Activated CD8-positive, alpha-beta memory T cell treated with anti-CD3 and anti-CD28 coated beads for 4 hours (primary cell): ENCODE results near the gene THSD4.

ENCODE experiments used
- DNase-seq, 2 donors: peaks; one replicate each; pipeline ENCODE4 v3.0.0-alpha.2; 2020; ENCODE audit warnings: low read depth in 2 of 2

THSD4 gene

GRCh38 chr15:71577071-71577470, 461.8 kb downstream of the THSD4 start:
- no peak for DNase-seq

- DNase-seq, result no peak
Observed at GRCh38 chr15:71581398-71581930, 466.2 kb downstream of the THSD4 start.

GRCh38 chr15:71585159-71585558, 469.9 kb downstream of the THSD4 start:
- DNase-seq, result no peak

- no peak for DNase-seq
Observed at GRCh38 chr15:71586463-71586862, 471.2 kb downstream of the THSD4 start.

GRCh38 chr15:71588746-71589145, 473.5 kb downstream of the THSD4 start:
- DNase-seq, result no peak

- DNase-seq, result no peak
Observed at GRCh38 chr15:71591057-71591456, 475.8 kb downstream of the THSD4 start.

GRCh38 chr15:71592203-71592602, 476.9 kb downstream of the THSD4 start:
- DNase-seq, result no peak

GRCh38 chr15:71595846-71596553, 480.7 kb downstream of the THSD4 start:
- no peak for DNase-seq

- DNase-seq, result no peak
Observed at GRCh38 chr15:71596672-71597071, 481.4 kb downstream of the THSD4 start.

- DNase-seq, result no peak
Observed at GRCh38 chr15:71597126-71597525, 481.9 kb downstream of the THSD4 start.

- no peak for DNase-seq
Observed at GRCh38 chr15:71597637-71598036, 482.4 kb downstream of the THSD4 start.

- DNase-seq, result no peak
Observed at GRCh38 chr15:71598741-71599140, 483.5 kb downstream of the THSD4 start.

- no peak for DNase-seq
Observed at GRCh38 chr15:71599418-71600151, 484.3 kb downstream of the THSD4 start.

GRCh38 chr15:71600237-71600636, 485.0 kb downstream of the THSD4 start:
- DNase-seq, result no peak

- no peak for DNase-seq
Observed at GRCh38 chr15:71601038-71601834, 486.0 kb downstream of the THSD4 start.

GRCh38 chr15:71603379-71603778, 488.1 kb downstream of the THSD4 start:
- no peak for DNase-seq

- DNase-seq, result no peak
Observed at GRCh38 chr15:71607383-71607782, 492.1 kb downstream of the THSD4 start.

GRCh38 chr15:71610728-71611552, 495.7 kb downstream of the THSD4 start:
- DNase-seq, result no peak

GRCh38 chr15:71611553-71612396, 496.5 kb downstream of the THSD4 start:
- DNase-seq, result no peak

- no peak for DNase-seq
Observed at GRCh38 chr15:71612397-71612722, 497.1 kb downstream of the THSD4 start.

- DNase-seq, result no peak
Observed at GRCh38 chr15:71612869-71613268, 497.6 kb downstream of the THSD4 start.
